HCT116 (cell line): ENCODE data around the gene KCNIP4. TPM values are rescaled to one million over a fixed set of nuclear protein-coding genes. Genes with fewer than 3 reads are reported as not detected.

Experiments
- ATAC-seq: fragments of 200-7000 bp; cut with Tn5 transposase; 2 replicates; pipeline ENCODE4 v1.9.1; 2020; ENCODE audit warnings: mild to moderate bottlenecking, moderate library complexity
- BruUV-seq: library from RNA; stranded (reverse); fragments of 400-500 nt; replicated peaks from 2 replicates; lab custom pipeline; 2021; lab: Mats Ljungman, UMichigan
- CTCF ChIA-PET: fragments of 300-600 bp; sonication (Branson Sonifier 250); formaldehyde crosslinking; loops from one replicate; lab custom pipeline; 2021; ENCODE audit warnings: antibody characterized with exemption; lab: Charles Lee
- POLR2A ChIA-PET: fragments of 300-600, 350-600 bp; sonication (Branson Sonifier 250); formaldehyde crosslinking; loops from one replicate; lab custom pipeline; 2021; ENCODE audit warnings: antibody characterized with exemption; lab: Charles Lee
- RAD21 ChIA-PET, 2 experiments: fragments of 300-600 bp; sonication (Branson Sonifier 250); formaldehyde crosslinking; loops; one replicate each; lab custom pipeline; 2023; ENCODE audit warnings: low total read pairs in 2 of 2; ENCODE audit not compliant: uncharacterized antibody in 2 of 2, unreplicated experiment in 2 of 2, low non-redundant PET in 1 of 2; lab: Charles Lee
- DNase-seq: peaks from one replicate; pipeline ENCODE4 v3.0.0-alpha.2; 2010; ENCODE audit warnings: low read depth, low spot score
- H2AFZ ChIP-seq: fragments of 200-600 bp; shearing (Covaris generic), sonication (generic); 2 replicates; pipeline ENCODE4 v1.6.1; 2017; ENCODE audit warnings: low read depth, mixed run types, mixed read lengths, antibody characterized with exemption, low read length; ENCODE audit not compliant: poor library complexity, severe bottlenecking
- H3K27ac ChIP-seq: 2 replicates; pipeline ENCODE4 v1.5.1; 2012; ENCODE audit warnings: low read depth, low read length
- H3K27me3 ChIP-seq: fragments of 200-600 bp; sonication (generic); 2 replicates; pipeline ENCODE4 v1.6.1; 2016; ENCODE audit warnings: mixed run types, low read length, mixed read lengths; ENCODE audit not compliant: insufficient read depth
- H3K36me3 ChIP-seq, 2 experiments: fragments of 200-500 bp in 1 of 2; fragments of 200-600 bp in 1 of 2; sonication (Bioruptor generic) in 1 of 2; sonication (generic) in 1 of 2; 2 replicates each; pipeline versions ENCODE4 v1.5.1 to v1.6.1; 2014 to 2016; ENCODE audit warnings: low read length in 2 of 2, inconsistent platforms in 1 of 2, mixed read lengths in 1 of 2, mixed run types in 1 of 2; ENCODE audit not compliant: insufficient read depth in 2 of 2, control insufficient read depth in 1 of 2
- H3K4me1 ChIP-seq, 2 experiments: fragments of 200-600 bp in 1 of 2; sonication (generic) in 1 of 2; 2 replicates each; pipeline versions ENCODE4 v1.5.1 to v1.6.1; 2012 to 2017; ENCODE audit warnings: low read length in 2 of 2, inconsistent platforms in 1 of 2, mild to moderate bottlenecking in 1 of 2, mixed read lengths in 1 of 2, mixed run types in 1 of 2, moderate library complexity in 1 of 2; ENCODE audit not compliant: insufficient read depth in 2 of 2, control insufficient read depth in 1 of 2
- H3K4me2 ChIP-seq: fragments of 200-600 bp; sonication (generic); 2 replicates; pipeline ENCODE4 v1.6.1; 2017; ENCODE audit warnings: mixed run types, low read length, mixed read lengths
- H3K4me3 ChIP-seq, 2 experiments: fragments of 200-600 bp in 1 of 2; sonication (generic) in 1 of 2; replicated peaks in 1 of 2; 2 replicates each; pipeline ENCODE4 v1.5.1; 2011 to 2016; ENCODE audit warnings: low read length in 2 of 2, control low read depth in 1 of 2, low read depth in 1 of 2, mild to moderate bottlenecking in 1 of 2, mixed read lengths in 1 of 2, mixed run types in 1 of 2
- H3K79me2 ChIP-seq: fragments of 200-600 bp; sonication (generic); 2 replicates; pipeline ENCODE4 v1.6.1; 2017; ENCODE audit warnings: mild to moderate bottlenecking, mixed run types, low read length, moderate library complexity, mixed read lengths; ENCODE audit not compliant: insufficient read depth
- H3K9ac ChIP-seq: fragments of 200-600 bp; sonication (generic); 2 replicates; pipeline ENCODE4 v1.6.1; 2016; ENCODE audit warnings: low read length, mixed read lengths
- H3K9me2 ChIP-seq: fragments of 200-600 bp; sonication (generic), shearing (Covaris generic); 2 replicates; pipeline ENCODE4 v1.6.1; 2017; ENCODE audit warnings: mixed run types, mild to moderate bottlenecking, moderate library complexity; ENCODE audit not compliant: insufficient read depth
- H3K9me3 ChIP-seq, 2 experiments: fragments of 200-500 bp in 1 of 2; fragments of 200-600 bp in 1 of 2; sonication (Bioruptor generic) in 1 of 2; sonication (generic) in 1 of 2; 2 replicates each; pipeline ENCODE4 v1.6.1; 2014 to 2017; ENCODE audit warnings: low read length in 2 of 2, mixed read lengths in 2 of 2, inconsistent platforms in 1 of 2, low read depth in 1 of 2, mild to moderate bottlenecking in 1 of 2, mixed run types in 1 of 2, moderate library complexity in 1 of 2; ENCODE audit not compliant: control insufficient read depth in 1 of 2, insufficient read depth in 1 of 2
- H4K20me1 ChIP-seq: fragments of 200-600 bp; sonication (generic), shearing (Covaris generic); 2 replicates; pipeline ENCODE4 v1.6.1; 2017; ENCODE audit warnings: mixed run types, mild to moderate bottlenecking, moderate library complexity; ENCODE audit not compliant: insufficient read depth
- ATF3 ChIP-seq: IDR thresholded peaks from 2 replicates; pipeline ENCODE4 v1.6.1; 2012
- CBX3 ChIP-seq: IDR thresholded peaks from 2 replicates; pipeline ENCODE4 v1.6.1; 2012; ENCODE audit warnings: low read depth
- CEBPB ChIP-seq: IDR thresholded peaks from 2 replicates; pipeline ENCODE4 v1.6.1; 2012; ENCODE audit warnings: low read depth
- EGR1 ChIP-seq: IDR thresholded peaks from 2 replicates; pipeline ENCODE4 v1.6.1; 2012; ENCODE audit warnings: low read depth
- ELF1 ChIP-seq: IDR thresholded peaks from 2 replicates; pipeline ENCODE4 v1.6.1; 2012; ENCODE audit warnings: low read depth, borderline replicate concordance
- EZH2 ChIP-seq: fragments of 200-600 bp; sonication (generic); IDR thresholded peaks from 2 replicates; pipeline ENCODE4 v1.6.1; 2017; ENCODE audit warnings: antibody characterized with exemption, mixed run types
- FOSL1 ChIP-seq: IDR thresholded peaks from 2 replicates; pipeline ENCODE4 v1.6.1; 2012; ENCODE audit warnings: low read depth
- JUND ChIP-seq: IDR thresholded peaks from 2 replicates; pipeline ENCODE4 v1.6.1; 2012
- MAX ChIP-seq: IDR thresholded peaks from 2 replicates; pipeline ENCODE4 v1.6.1; 2012
- POLR2A ChIP-seq: IDR thresholded peaks from 2 replicates; pipeline ENCODE4 v1.7.0; 2011; ENCODE audit warnings: borderline replicate concordance; ENCODE audit not compliant: insufficient read depth, insufficient read length; ENCODE audit errors: extremely low read depth
- POLR2AphosphoS5 ChIP-seq: IDR thresholded peaks from 2 replicates; pipeline ENCODE4 v1.6.1; 2011; ENCODE audit warnings: mild to moderate bottlenecking, low read depth, low read length, moderate library complexity
- SIN3A ChIP-seq: IDR thresholded peaks from 2 replicates; pipeline ENCODE4 v1.6.1; 2012; ENCODE audit warnings: low read depth
- SP1 ChIP-seq: IDR thresholded peaks from 2 replicates; pipeline ENCODE4 v1.6.1; 2012; ENCODE audit warnings: low read depth
- SRF ChIP-seq: IDR thresholded peaks from 2 replicates; pipeline ENCODE4 v1.6.1; 2012; ENCODE audit warnings: low read depth
- TCF7L2 ChIP-seq: IDR thresholded peaks from 2 replicates; pipeline ENCODE4 v1.7.0; 2011; ENCODE audit warnings: borderline replicate concordance, inconsistent platforms; ENCODE audit not compliant: insufficient read depth, insufficient read length; ENCODE audit errors: extremely low read depth
- ZBTB33 ChIP-seq: IDR thresholded peaks from 2 replicates; pipeline ENCODE4 v1.6.1; 2011; ENCODE audit warnings: mild to moderate bottlenecking, low read length, moderate library complexity; ENCODE audit not compliant: insufficient replicate concordance; ENCODE audit errors: extremely low read depth
- ZFX ChIP-seq: fragments of 450-650 bp; IDR thresholded peaks from 2 replicates; pipeline ENCODE4 v1.6.1; 2017
- ZNF274 ChIP-seq: fragments of 200-500 bp; sonication (Bioruptor generic); IDR thresholded peaks from 2 replicates; pipeline ENCODE4 v1.6.1; 2014; ENCODE audit warnings: mild to moderate bottlenecking, low read depth, low read length, inconsistent platforms
- intact Hi-C: fragments of 100-400 bp; cut with micrococcal nuclease; formaldehyde crosslinking; loops from 2 replicates; pipeline ENCODE4 v1.10.0; 2022
- total RNA-seq: library from RNA; stranded (reverse); gene quantifications from one replicate; pipeline ENCODE4 v1.2.1, GENCODE V29; 2021; ENCODE audit not compliant: unreplicated experiment
- TF ChIP-seq, protein P1 (sequence below): IDR thresholded peaks from 2 replicates; pipeline ENCODE4 v1.6.1; 2012; ENCODE audit warnings: low read depth
- TF ChIP-seq, protein P2 (sequence below), 3 experiments: fragments of 200-600 bp in 1 of 3; sonication (generic) in 1 of 3; IDR thresholded peaks in 2 of 3; conservative IDR thresholded peaks in 1 of 3; 2 replicates each; pipeline ENCODE4 v1.5.1; 2012 to 2017; ENCODE audit warnings: low read depth in 2 of 3, low read length in 2 of 3, antibody characterized with exemption in 1 of 3, borderline replicate concordance in 1 of 3, control low read depth in 1 of 3, mild to moderate bottlenecking in 1 of 3, mixed read lengths in 1 of 3, mixed run types in 1 of 3, moderate library complexity in 1 of 3; ENCODE audit not compliant: insufficient read depth in 1 of 3

Gene KCNIP4
- total RNA-seq, 1 experiment from 2014 or later = not detected

DNA sequence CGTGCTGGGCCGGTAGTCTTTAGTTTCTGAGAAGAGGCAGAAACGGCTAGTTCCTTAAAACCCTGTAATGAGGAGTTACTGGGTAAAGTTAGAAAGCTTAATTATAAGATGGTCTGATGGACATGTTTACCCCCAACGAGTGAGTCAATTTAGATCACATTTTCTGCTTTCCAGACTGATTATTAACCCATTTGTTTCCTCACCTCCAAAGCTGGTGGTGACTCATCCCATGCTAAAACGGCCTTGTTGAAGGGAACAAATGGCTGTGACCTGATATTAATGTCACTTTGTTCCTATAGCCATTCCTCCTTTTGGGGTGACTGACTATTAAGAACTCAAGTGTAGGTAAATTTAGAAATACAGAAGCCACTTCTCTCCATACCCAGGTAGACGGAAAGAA lies 232.0 kb downstream of the KCNIP4 start:
- intact Hi-C loops = no loop called here
- ATAC-seq (no peak), DNase-seq (no peak)
- Histone ChIP-seq H3K9me2 (no peaks in the 10 kb centered on the region), H3K27me3 (no peaks in the 10 kb centered on the region), H3K36me3 (no peaks in the 10 kb centered on the region), H3K27ac (no peak overlapping the region), H3K4me1 (no peaks in the 10 kb centered on the region), H3K9ac (no peak overlapping the region), H2AFZ (no peak overlapping the region), H3K4me2 (no peak overlapping the region), H3K79me2 (no peaks in the 10 kb centered on the region), H3K9me3 (no peaks in the 10 kb centered on the region; a peak in 1 of 4 replicates), H4K20me1 (no peaks in the 10 kb centered on the region), H3K4me3 (no peak overlapping the region)
- TF ChIP-seq MAX (no peak), SIN3A (no peak), POLR2AphosphoS5 (no peak), JUND (no peak), ZFX (no peak), CEBPB (no peak), ZBTB33 (no peak), EGR1 (no peak), SP1 (no peak), TCF7L2 (no peak), ELF1 (no peak), CBX3 (no peak), ZNF274 (no peak), POLR2A (no peak), EZH2 (no peak), SRF (no peak), FOSL1 (no peak), ATF3 (no peak)
- TF ChIP-seq, protein P1, sequence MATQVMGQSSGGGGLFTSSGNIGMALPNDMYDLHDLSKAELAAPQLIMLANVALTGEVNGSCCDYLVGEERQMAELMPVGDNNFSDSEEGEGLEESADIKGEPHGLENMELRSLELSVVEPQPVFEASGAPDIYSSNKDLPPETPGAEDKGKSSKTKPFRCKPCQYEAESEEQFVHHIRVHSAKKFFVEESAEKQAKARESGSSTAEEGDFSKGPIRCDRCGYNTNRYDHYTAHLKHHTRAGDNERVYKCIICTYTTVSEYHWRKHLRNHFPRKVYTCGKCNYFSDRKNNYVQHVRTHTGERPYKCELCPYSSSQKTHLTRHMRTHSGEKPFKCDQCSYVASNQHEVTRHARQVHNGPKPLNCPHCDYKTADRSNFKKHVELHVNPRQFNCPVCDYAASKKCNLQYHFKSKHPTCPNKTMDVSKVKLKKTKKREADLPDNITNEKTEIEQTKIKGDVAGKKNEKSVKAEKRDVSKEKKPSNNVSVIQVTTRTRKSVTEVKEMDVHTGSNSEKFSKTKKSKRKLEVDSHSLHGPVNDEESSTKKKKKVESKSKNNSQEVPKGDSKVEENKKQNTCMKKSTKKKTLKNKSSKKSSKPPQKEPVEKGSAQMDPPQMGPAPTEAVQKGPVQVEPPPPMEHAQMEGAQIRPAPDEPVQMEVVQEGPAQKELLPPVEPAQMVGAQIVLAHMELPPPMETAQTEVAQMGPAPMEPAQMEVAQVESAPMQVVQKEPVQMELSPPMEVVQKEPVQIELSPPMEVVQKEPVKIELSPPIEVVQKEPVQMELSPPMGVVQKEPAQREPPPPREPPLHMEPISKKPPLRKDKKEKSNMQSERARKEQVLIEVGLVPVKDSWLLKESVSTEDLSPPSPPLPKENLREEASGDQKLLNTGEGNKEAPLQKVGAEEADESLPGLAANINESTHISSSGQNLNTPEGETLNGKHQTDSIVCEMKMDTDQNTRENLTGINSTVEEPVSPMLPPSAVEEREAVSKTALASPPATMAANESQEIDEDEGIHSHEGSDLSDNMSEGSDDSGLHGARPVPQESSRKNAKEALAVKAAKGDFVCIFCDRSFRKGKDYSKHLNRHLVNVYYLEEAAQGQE = no peak
- TF ChIP-seq, protein P2, sequence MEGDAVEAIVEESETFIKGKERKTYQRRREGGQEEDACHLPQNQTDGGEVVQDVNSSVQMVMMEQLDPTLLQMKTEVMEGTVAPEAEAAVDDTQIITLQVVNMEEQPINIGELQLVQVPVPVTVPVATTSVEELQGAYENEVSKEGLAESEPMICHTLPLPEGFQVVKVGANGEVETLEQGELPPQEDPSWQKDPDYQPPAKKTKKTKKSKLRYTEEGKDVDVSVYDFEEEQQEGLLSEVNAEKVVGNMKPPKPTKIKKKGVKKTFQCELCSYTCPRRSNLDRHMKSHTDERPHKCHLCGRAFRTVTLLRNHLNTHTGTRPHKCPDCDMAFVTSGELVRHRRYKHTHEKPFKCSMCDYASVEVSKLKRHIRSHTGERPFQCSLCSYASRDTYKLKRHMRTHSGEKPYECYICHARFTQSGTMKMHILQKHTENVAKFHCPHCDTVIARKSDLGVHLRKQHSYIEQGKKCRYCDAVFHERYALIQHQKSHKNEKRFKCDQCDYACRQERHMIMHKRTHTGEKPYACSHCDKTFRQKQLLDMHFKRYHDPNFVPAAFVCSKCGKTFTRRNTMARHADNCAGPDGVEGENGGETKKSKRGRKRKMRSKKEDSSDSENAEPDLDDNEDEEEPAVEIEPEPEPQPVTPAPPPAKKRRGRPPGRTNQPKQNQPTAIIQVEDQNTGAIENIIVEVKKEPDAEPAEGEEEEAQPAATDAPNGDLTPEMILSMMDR (IDR thresholded peaks at IDR 0.05 in 2 of 3, conservative IDR thresholded peaks at IDR 0.05 in 1 of 3; ENCODE audit: borderline replicate concordance in 1 of 3, insufficient read depth in 1 of 3, low read depth in 2 of 3, low read length in 2 of 3) = no peak
- ChIA-PET RAD21 (no interaction called here), POLR2A (no interaction called here), CTCF (no interaction called here)
- no TSS peak for BruUV-seq
